ENCODE data around the gene KRT25. TPM values are rescaled to one million over a fixed set of nuclear protein-coding genes. Genes with fewer than 3 reads are reported as not detected.

Gene KRT25
- total RNA-seq, 1 experiment from 2014 or later, result not detected

GRCh38 chr17:40726919-40727318 lies 28.2 kb downstream of the KRT25 start:
- DNase-seq, result no peak
- Histone ChIP-seq H3K4me3 (no peak overlapping the region), H3K9me3 (replicated peaks) (no peaks in the 10 kb centered on the region), H3K4me1 (no peaks in the 10 kb centered on the region), H3K27ac (no peak overlapping the region), H3K27me3 (no peaks in the 10 kb centered on the region), H3K36me3 (no peaks in the 10 kb centered on the region)

GRCh38 chr17:40724656-40725055 lies 30.5 kb downstream of the KRT25 start:
- no peaks in the 10 kb centered on the region for H3K9me3 ChIP-seq (replicated peaks)

GRCh38 chr17:40722241-40722640 lies 32.9 kb downstream of the KRT25 start:
- Histone ChIP-seq H3K27ac (no peak overlapping the region), H3K36me3 (no peaks in the 10 kb centered on the region), H3K4me3 (no peak overlapping the region), H3K27me3 (no peaks in the 10 kb centered on the region), H3K4me1 (no peaks in the 10 kb centered on the region), H3K9me3 (replicated peaks) (no peaks in the 10 kb centered on the region)
- no peak for DNase-seq

More at GRCh38 chr17:40724656-40725055, 30.5 kb downstream of the KRT25 start:
- H3K27ac ChIP-seq, result no peak overlapping the region
- no peaks in the 10 kb centered on the region for H3K36me3 ChIP-seq
- H3K4me1 ChIP-seq, result no peaks in the 10 kb centered on the region
- no peaks in the 10 kb centered on the region for H3K27me3 ChIP-seq
- DNase-seq, result no peak
- no peak overlapping the region for H3K4me3 ChIP-seq

- H3K27ac ChIP-seq, result no peak overlapping the region
- no peaks in the 10 kb centered on the region for H3K4me1 ChIP-seq
- H3K4me3 ChIP-seq, result no peak overlapping the region
- H3K27me3 ChIP-seq, result no peaks in the 10 kb centered on the region
- no peaks in the 10 kb centered on the region for H3K36me3 ChIP-seq
- no peaks in the 10 kb centered on the region for H3K9me3 ChIP-seq (replicated peaks)
- no peak for DNase-seq
These were observed 34.2 kb downstream of the KRT25 start for GRCh38 chr17:40720899-40721298.

GRCh38 chr17:40718930-40719329 lies 36.2 kb downstream of the KRT25 start:
- H3K4me3 ChIP-seq, result no peak overlapping the region
- H3K4me1 ChIP-seq, result no peaks in the 10 kb centered on the region
- H3K27me3 ChIP-seq, result no peaks in the 10 kb centered on the region
- no peak for DNase-seq
- no peak overlapping the region for H3K27ac ChIP-seq
- no peaks in the 10 kb centered on the region for H3K9me3 ChIP-seq (replicated peaks)
- no peaks in the 10 kb centered on the region for H3K36me3 ChIP-seq

GRCh38 chr17:40717776-40718175 lies 37.4 kb downstream of the KRT25 start:
- H3K9me3 ChIP-seq (replicated peaks), result no peaks in the 10 kb centered on the region
- no peaks in the 10 kb centered on the region for H3K4me1 ChIP-seq
- DNase-seq, result no peak
- no peak overlapping the region for H3K27ac ChIP-seq
- no peaks in the 10 kb centered on the region for H3K36me3 ChIP-seq
- no peak overlapping the region for H3K4me3 ChIP-seq
- no peaks in the 10 kb centered on the region for H3K27me3 ChIP-seq

GRCh38 chr17:40714473-40714872 lies 40.7 kb downstream of the KRT25 start:
- H3K36me3 ChIP-seq, result no peaks in the 10 kb centered on the region
- no peaks in the 10 kb centered on the region for H3K4me1 ChIP-seq
- DNase-seq, result peak; percentile 44 to 56
- no peak overlapping the region for H3K4me3 ChIP-seq
- no peak overlapping the region for H3K27ac ChIP-seq
- H3K27me3 ChIP-seq, result no peaks in the 10 kb centered on the region
- no peaks in the 10 kb centered on the region for H3K9me3 ChIP-seq (replicated peaks)

GRCh38 chr17:40707745-40708144 lies 47.4 kb downstream of the KRT25 start:
- Histone ChIP-seq H3K36me3 (no peaks in the 10 kb centered on the region), H3K4me3 (no peak overlapping the region), H3K27me3 (peaks cover 2% of the 10 kb centered on the region; the same call in 1 of the 2 replicates), H3K27ac (no peak overlapping the region), H3K9me3 (replicated peaks) (no peaks in the 10 kb centered on the region), H3K4me1 (no peaks in the 10 kb centered on the region)
- DNase-seq, result no peak

GRCh38 chr17:40705584-40705983 lies 49.5 kb downstream of the KRT25 start:
- Histone ChIP-seq H3K36me3 (no peaks in the 10 kb centered on the region), H3K9me3 (replicated peaks) (no peaks in the 10 kb centered on the region), H3K4me1 (no peaks in the 10 kb centered on the region), H3K27me3 (peaks cover 2% of the 10 kb centered on the region; the same call in 1 of the 2 replicates), H3K27ac (no peak overlapping the region), H3K4me3 (no peak overlapping the region)
- DNase-seq, result no peak

- Histone ChIP-seq H3K4me1 (no peaks in the 10 kb centered on the region), H3K36me3 (no peaks in the 10 kb centered on the region), H3K27me3 (peaks cover 2% of the 10 kb centered on the region; the same call in 1 of the 2 replicates), H3K4me3 (no peak within 1 kb of the TSS), H3K27ac (no peak within 1 kb of the TSS), H3K9me3 (replicated peaks) (no peaks in the 10 kb centered on the region)
- DNase-seq, result no peak
These were observed 51.5 kb downstream of the KRT25 start, which contains the start of gene KRT24 for GRCh38 chr17:40703652-40704051. Gene KRT24 (minus strand): TSS chr17:40703752. CDS start chr17:40703693, 59 bp downstream.

GRCh38 chr17:40702271-40702670 lies 52.9 kb downstream of the KRT25 start:
- H3K4me3 ChIP-seq, result no peak overlapping the region
- no peaks in the 10 kb centered on the region for H3K4me1 ChIP-seq
- no peaks in the 10 kb centered on the region for H3K9me3 ChIP-seq (replicated peaks)
- DNase-seq, result no peak
- no peaks in the 10 kb centered on the region for H3K36me3 ChIP-seq
- peaks cover 8% of the 10 kb centered on the region; the same call in 1 of the 2 replicates for H3K27me3 ChIP-seq
- no peak overlapping the region for H3K27ac ChIP-seq

- H3K9me3 ChIP-seq (replicated peaks), result no peaks in the 10 kb centered on the region
- H3K36me3 ChIP-seq, result no peaks in the 10 kb centered on the region
- peaks cover 21% of the 10 kb centered on the region; the same call in 1 of the 2 replicates for H3K27me3 ChIP-seq
- no peak for DNase-seq
- no peak overlapping the region for H3K27ac ChIP-seq
- H3K4me1 ChIP-seq, result no peaks in the 10 kb centered on the region
- no peak overlapping the region for H3K4me3 ChIP-seq
These were observed 55.3 kb downstream of the KRT25 start for GRCh38 chr17:40699853-40700252.

GRCh38 chr17:40699371-40699770 lies 55.8 kb downstream of the KRT25 start:
- Histone ChIP-seq H3K4me3 (no peak overlapping the region), H3K27ac (no peak overlapping the region), H3K9me3 (replicated peaks) (no peaks in the 10 kb centered on the region), H3K27me3 (peaks cover 21% of the 10 kb centered on the region; the same call in 1 of the 2 replicates), H3K4me1 (no peaks in the 10 kb centered on the region), H3K36me3 (no peaks in the 10 kb centered on the region)
- DNase-seq, result peak in 1 of 2 experiments; percentile 3

All from SJCRH30 (cell line).